ENCODE measurements around the gene RTL9.

Gene RTL9

GRCh38 chrX:110341189-110342035 lies 17.2 kb upstream of the RTL9 start:
- FAIRE-seq (no peak), DNase-seq (ENCODE audit: low spot score) (peak; percentile 0)

DNA sequence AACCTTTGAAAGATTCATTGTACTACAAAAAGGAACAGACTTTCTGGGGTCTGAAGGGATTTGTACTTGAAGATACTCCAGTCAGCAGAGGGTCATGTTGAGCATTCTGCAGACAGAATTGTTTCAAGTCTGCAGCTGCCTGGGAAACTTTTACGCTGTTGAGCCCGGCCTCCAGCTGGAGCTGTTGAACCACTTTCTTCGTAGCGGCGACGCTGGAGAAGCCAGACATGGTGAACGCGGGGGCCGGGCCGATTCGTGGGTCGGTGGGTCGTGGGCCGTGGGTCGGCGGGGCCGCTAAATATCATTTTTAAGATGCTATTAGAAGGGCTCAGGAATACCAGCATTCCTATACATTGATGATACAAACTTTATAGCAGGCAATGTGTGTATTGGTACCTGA lies 12.0 kb upstream of the RTL9 start:
- DNase-seq (ENCODE audit: low spot score), result no peak
- no peak for FAIRE-seq

GRCh38 chrX:110359273-110359672 lies 625 bp downstream of the RTL9 start:
- FAIRE-seq, result no peak
- no peak for DNase-seq (ENCODE audit: low spot score)

- FAIRE-seq, result no peak
Observed at GRCh38 chrX:110363244-110363643, 4.6 kb downstream of the RTL9 start.

GRCh38 chrX:110373310-110373709 lies 14.7 kb downstream of the RTL9 start:
- no peak for DNase-seq (ENCODE audit: low spot score)
- no peak for FAIRE-seq

More at GRCh38 chrX:110363244-110363643, 4.6 kb downstream of the RTL9 start:
- no peak for DNase-seq (ENCODE audit: low spot score)

DNA sequence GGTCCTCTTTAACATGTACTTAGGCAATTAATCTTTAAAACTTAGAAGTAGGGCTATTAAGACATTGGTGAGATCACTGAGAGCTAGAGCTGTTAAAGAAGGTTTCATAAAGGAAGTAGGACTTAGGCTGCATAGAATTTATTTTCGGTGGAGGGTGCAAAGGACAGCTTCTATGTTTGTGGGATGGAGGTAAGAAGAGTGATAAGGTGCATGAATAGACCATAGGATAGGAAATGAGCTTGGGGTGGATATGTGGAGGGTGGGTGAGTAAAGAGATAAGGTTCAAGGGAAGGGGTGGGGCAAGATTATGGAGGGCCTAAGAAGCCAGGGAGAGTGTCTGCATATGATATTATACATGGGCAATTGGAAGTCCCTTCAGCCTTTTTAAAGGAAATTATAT lies 15.9 kb downstream of the RTL9 start:
- FAIRE-seq (no peak), DNase-seq (ENCODE audit: low spot score) (no peak)

- FAIRE-seq (no peak), DNase-seq (ENCODE audit: low spot score) (no peak)
Observed at GRCh38 chrX:110381216-110381615, 22.6 kb downstream of the RTL9 start.

GRCh38 chrX:110383414-110383813 lies 24.8 kb downstream of the RTL9 start:
- FAIRE-seq (no peak), DNase-seq (ENCODE audit: low spot score) (no peak)

DNA sequence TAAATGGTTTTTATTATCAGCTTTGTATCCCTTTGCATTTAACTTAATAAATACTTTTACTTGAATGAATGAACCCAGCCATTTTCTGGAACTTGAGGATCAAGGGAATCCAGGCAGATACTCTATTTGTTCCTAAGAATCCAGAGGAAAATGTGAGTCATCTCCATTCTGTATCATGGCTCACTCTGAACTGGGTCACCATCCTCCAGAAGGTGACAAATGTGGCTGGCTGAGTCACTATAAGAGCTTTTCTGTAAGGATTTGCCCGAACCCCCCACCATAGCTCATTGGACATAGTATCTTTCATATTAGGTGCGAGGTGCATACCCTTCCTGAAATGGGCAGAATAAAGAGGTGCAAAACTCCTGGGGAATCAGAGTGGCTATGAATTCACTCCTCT lies 25.8 kb downstream of the RTL9 start:
- DNase-seq (ENCODE audit: low spot score) (no peak), FAIRE-seq (no peak)

GRCh38 chrX:110389570-110389969 lies 30.9 kb downstream of the RTL9 start:
- DNase-seq (ENCODE audit: low spot score), result no peak
- no peak for FAIRE-seq

- FAIRE-seq (no peak), DNase-seq (ENCODE audit: low spot score) (no peak)
Observed at GRCh38 chrX:110391086-110391485, 32.4 kb downstream of the RTL9 start.

GRCh38 chrX:110394651-110395050 lies 36.0 kb downstream of the RTL9 start:
- no peak for DNase-seq (ENCODE audit: low spot score)
- FAIRE-seq, result no peak

- DNase-seq (ENCODE audit: low spot score), result no peak
- FAIRE-seq, result no peak
Observed at GRCh38 chrX:110395877-110396276, 37.2 kb downstream of the RTL9 start.

GRCh38 chrX:110396735-110397134 lies 38.1 kb downstream of the RTL9 start:
- DNase-seq (ENCODE audit: low spot score) (no peak), FAIRE-seq (no peak)

- no peak for DNase-seq (ENCODE audit: low spot score)
- FAIRE-seq, result no peak
Observed at GRCh38 chrX:110397339-110397738, 38.7 kb downstream of the RTL9 start.

DNA sequence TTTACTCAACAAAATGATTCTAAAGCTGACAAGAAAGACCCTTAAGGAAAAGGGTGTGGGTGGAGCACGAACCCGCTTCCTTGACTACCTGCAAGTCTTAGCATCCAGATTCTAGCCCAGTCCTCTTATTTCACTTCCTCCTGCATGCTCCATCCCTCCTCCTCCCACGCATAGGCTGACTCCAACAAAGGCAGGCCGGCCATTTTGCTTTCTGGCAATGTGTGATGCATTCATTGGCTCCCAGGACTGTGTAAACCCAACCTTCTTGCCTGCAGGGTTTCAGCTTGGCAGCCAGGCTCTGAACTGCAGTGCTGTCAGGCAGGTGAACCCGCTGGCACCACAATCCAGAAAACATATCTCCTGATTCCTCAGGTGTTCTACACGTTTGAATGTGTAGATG lies 39.3 kb downstream of the RTL9 start:
- FAIRE-seq (no peak), DNase-seq (ENCODE audit: low spot score) (no peak)

DNA sequence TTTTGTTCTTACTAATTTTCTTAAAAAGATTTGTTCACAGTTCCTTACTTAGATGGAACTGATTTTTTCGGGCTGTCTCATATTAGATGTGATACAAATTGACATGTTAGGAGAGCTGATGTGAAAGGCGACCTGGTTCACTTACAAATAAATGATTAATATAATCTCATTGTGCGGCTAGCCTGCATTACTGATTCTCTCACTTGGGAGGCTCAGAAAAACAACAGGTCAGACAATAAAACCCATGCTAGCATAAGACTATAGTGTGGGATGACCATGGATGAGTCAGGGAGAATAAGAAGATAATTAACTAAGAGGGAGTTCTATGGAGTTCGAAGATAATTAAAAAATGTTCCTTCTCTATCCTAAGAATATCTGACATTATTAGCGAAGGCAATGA lies 40.8 kb downstream of the RTL9 start:
- no peak for FAIRE-seq

DNA sequence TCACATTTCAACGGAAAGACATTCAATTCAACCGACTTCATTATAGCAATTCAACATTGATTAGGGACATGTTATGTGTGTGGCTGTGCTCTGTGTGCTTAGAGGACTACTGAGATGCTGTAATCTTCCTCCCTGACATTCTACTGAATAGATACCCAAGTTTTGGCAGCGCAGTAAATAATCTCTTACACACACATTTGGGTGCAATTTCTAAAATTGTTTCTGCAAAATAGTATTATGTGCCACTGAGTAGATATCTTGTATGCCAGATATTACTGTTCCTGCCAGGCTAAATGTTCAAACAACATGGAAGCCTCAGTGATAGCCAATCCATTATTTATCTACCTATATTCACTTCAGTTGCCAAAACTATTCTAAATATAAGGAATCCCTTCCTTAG lies 41.3 kb downstream of the RTL9 start:
- DNase-seq (ENCODE audit: low spot score) (no peak), FAIRE-seq (no peak)

More for the DNA sequence above, 40.8 kb downstream of the RTL9 start:
- DNase-seq (ENCODE audit: low spot score), result no peak

DNA sequence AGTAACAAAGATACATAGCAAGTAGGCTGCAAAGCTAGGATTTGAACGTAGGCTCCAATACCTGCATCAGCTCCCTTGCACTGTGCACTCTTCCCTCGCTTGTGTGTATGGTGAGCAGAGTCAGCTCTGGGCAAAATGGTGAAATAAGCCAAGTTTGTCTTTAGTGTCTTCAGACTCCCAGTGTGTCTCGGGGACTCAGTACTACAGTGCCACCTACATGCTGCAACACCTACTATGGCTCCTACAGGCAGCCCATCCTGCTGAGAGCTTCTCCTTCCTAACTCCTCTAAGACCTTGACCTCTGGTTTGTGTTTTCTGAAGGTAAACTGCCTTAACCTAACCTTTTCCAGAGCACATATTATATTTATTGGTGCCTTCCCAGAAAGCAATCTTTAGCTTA lies 42.5 kb downstream of the RTL9 start:
- no peak for DNase-seq (ENCODE audit: low spot score)
- FAIRE-seq, result no peak

- DNase-seq (ENCODE audit: low spot score), result no peak
- no peak for FAIRE-seq
Observed at GRCh38 chrX:110402091-110402849, 43.6 kb downstream of the RTL9 start.

DNA sequence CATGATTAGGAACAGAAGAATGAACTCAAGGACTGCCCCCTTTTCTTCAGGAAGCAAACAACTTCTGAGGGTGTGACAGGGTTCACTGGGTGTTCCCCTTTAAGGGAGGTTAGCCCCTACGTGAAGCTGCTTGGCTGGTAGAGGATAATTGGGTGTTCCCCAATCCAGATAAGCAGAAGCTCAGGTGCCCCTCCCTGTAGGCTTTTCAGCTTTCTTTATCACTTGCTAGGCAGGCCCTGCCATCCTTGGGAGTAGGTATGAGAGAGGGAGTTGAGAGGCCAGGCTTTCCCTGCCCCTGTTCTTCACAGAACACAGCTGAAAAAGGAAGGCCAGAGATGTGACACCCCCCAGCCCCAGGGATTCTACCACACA lies 44.2 kb downstream of the RTL9 start:
- DNase-seq (ENCODE audit: low spot score), result no peak
- no peak for FAIRE-seq

GRCh38 chrX:110403441-110404238 lies 45.0 kb downstream of the RTL9 start:
- no peak for FAIRE-seq
- no peak for DNase-seq (ENCODE audit: low spot score)

All from urothelium cell line (cell line).